PC-3 (cell line): ENCODE results near the gene KRT33A. TPM values are rescaled to one million over a fixed set of nuclear protein-coding genes. Genes with fewer than 3 reads are reported as not detected.
"Not testable (repeated sequence)": the region's sequence is repeated elsewhere in the genome, so short reads cannot be mapped to it uniquely, and the experiment has no call there.

Source experiments
- ATAC-seq: fragments of 200-7000 bp; cut with Tn5 transposase; 2 replicates; pipeline ENCODE4 v1.9.1; 2020; ENCODE audit warnings: mild to moderate bottlenecking, moderate library complexity
- BruUV-seq: library from RNA; stranded (reverse); fragments of 400-500 nt; replicated peaks from 2 replicates; lab custom pipeline; 2021; lab: Mats Ljungman, UMichigan
- CTCF ChIA-PET: fragments of 300-600 bp; sonication (Branson Sonifier 250); formaldehyde crosslinking; loops from one replicate; lab custom pipeline; 2022; ENCODE audit warnings: antibody characterized with exemption; lab: Charles Lee
- POLR2A ChIA-PET: fragments of 300-600 bp; sonication (Branson Sonifier 250); formaldehyde crosslinking; loops from one replicate; lab custom pipeline; 2022; ENCODE audit warnings: antibody characterized with exemption; ENCODE audit not compliant: unreplicated experiment; lab: Charles Lee
- DNase-seq: peaks from one replicate; pipeline ENCODE4 v3.0.0-alpha.2; 2015
- H2AFZ ChIP-seq: fragments of 300-600 bp; sonication (generic); 2 replicates; pipeline ENCODE4 v1.6.0; 2016; ENCODE audit warnings: antibody characterized with exemption, low read length
- H3F3A ChIP-seq: fragments of 300-600 bp; sonication (generic); one replicate; pipeline ENCODE4 v1.6.0; 2017; ENCODE audit warnings: antibody characterized with exemption, low read length, control low read depth, mild to moderate bottlenecking; ENCODE audit not compliant: unreplicated experiment
- H3K27ac ChIP-seq: fragments of 300-600 bp; sonication (generic); 2 replicates; pipeline ENCODE4 v1.5.1; 2016; ENCODE audit warnings: mild to moderate bottlenecking, low read length
- H3K27me3 ChIP-seq: fragments of 300-600 bp; sonication (generic); 2 replicates; pipeline ENCODE4 v1.6.1; 2016; ENCODE audit warnings: low read length, mixed read lengths
- H3K36me3 ChIP-seq: fragments of 300-600 bp; sonication (generic); 2 replicates; pipeline ENCODE4 v1.6.1; 2016; ENCODE audit warnings: low read depth, mixed run types, low read length, mixed read lengths
- H3K4me1 ChIP-seq: fragments of 300-600 bp; sonication (generic); 2 replicates; pipeline ENCODE4 v1.5.1; 2016; ENCODE audit warnings: low read length; ENCODE audit not compliant: insufficient read depth
- H3K4me2 ChIP-seq: fragments of 300-600 bp; sonication (generic); 2 replicates; pipeline ENCODE4 v1.6.0; 2016; ENCODE audit warnings: low read length
- H3K4me3 ChIP-seq: fragments of 300-600 bp; sonication (generic); 2 replicates; pipeline ENCODE4 v1.5.1; 2016; ENCODE audit warnings: mild to moderate bottlenecking, low read length, mixed read lengths
- H3K79me2 ChIP-seq: fragments of 300-600 bp; sonication (generic); 2 replicates; pipeline ENCODE4 v1.6.1; 2017; ENCODE audit warnings: low read length, mixed read lengths
- H3K9ac ChIP-seq: fragments of 300-600 bp; sonication (generic); 2 replicates; pipeline ENCODE4 v1.6.0; 2016; ENCODE audit warnings: mild to moderate bottlenecking, low read length
- H3K9me2 ChIP-seq: fragments of 300-600 bp; sonication (generic); replicated peaks from 2 replicates; pipeline ENCODE4 v1.6.1; 2016; ENCODE audit warnings: mixed run types, low read length, mixed read lengths
- H3K9me3 ChIP-seq: fragments of 300-600 bp; sonication (generic); 2 replicates; pipeline ENCODE4 v1.6.1; 2016; ENCODE audit warnings: low read length, mixed read lengths
- H4K20me1 ChIP-seq: fragments of 300-600 bp; sonication (generic); 2 replicates; pipeline ENCODE4 v1.6.1; 2016; ENCODE audit warnings: low read length, mixed read lengths
- CTCF ChIP-seq: fragments of 300-600 bp; sonication (generic); conservative IDR thresholded peaks from 2 replicates; pipeline ENCODE4 v1.5.1; 2017; ENCODE audit warnings: antibody characterized with exemption, low read depth, mild to moderate bottlenecking, low read length
- EZH2 ChIP-seq: fragments of 300-600 bp; sonication (generic); IDR thresholded peaks from one replicate; pipeline ENCODE4 v1.6.1; 2017; ENCODE audit warnings: antibody characterized with exemption, mild to moderate bottlenecking, low read length; ENCODE audit not compliant: unreplicated experiment
- EZH2phosphoT487 ChIP-seq: fragments of 300-600 bp; sonication (generic); IDR thresholded peaks from 2 replicates; pipeline ENCODE4 v1.6.1; 2018; ENCODE audit warnings: mild to moderate bottlenecking, antibody characterized with exemption, low read length, borderline replicate concordance
- intact Hi-C: fragments of 100-400 bp; cut with micrococcal nuclease; formaldehyde crosslinking; loops from 2 replicates; pipeline ENCODE4 v1.9.0; 2023
- total RNA-seq: library from RNA; depleted of rRNA; stranded (reverse); fragments of >200 nt; gene quantifications from 2 replicates; pipeline ENCODE4 v1.2.3, GENCODE V29; 2014

Gene KRT33A
- total RNA-seq, 1 experiment from 2014 or later: not detected

- Histone ChIP-seq H3K9ac (no peak overlapping the region), H3K9me2 (no peaks in the 10 kb centered on the region), H3K9me3 (no peaks in the 10 kb centered on the region), H2AFZ (no peak overlapping the region), H3K4me3 (no peak overlapping the region), H3K36me3 (no peaks in the 10 kb centered on the region), H3K4me2 (no peak overlapping the region), H3K27ac (no peak overlapping the region), H3K79me2 (no peaks in the 10 kb centered on the region), H3K4me1 (no peaks in the 10 kb centered on the region), H3F3A (no peaks in the 10 kb centered on the region), H3K27me3 (no peaks in the 10 kb centered on the region), H4K20me1 (no peaks in the 10 kb centered on the region)
- DNase-seq (no peak), ATAC-seq (no peak)
- intact Hi-C loops: no loop called here
- TF ChIP-seq CTCF (no peak), EZH2 (no peak), EZH2phosphoT487 (no peak)
- ChIA-PET CTCF (no interaction called here), POLR2A (no interaction called here)
- BruUV-seq: no TSS peak
Measured at GRCh38 chr17:41347869-41348760, 2.5 kb downstream of the KRT33A start.

GRCh38 chr17:41346421-41346820, 4.2 kb downstream of the KRT33A start:
- H3K4me2 ChIP-seq, intact Hi-C loops, CTCF ChIA-PET, H3K9me2 ChIP-seq, H3K4me1 ChIP-seq, H3K36me3 ChIP-seq, BruUV-seq, H3F3A ChIP-seq, H3K27ac ChIP-seq, H2AFZ ChIP-seq, POLR2A ChIA-PET, H3K9ac ChIP-seq, H4K20me1 ChIP-seq, H3K4me3 ChIP-seq, H3K9me3 ChIP-seq, DNase-seq, H3K27me3 ChIP-seq, ATAC-seq, H3K79me2 ChIP-seq: not testable (repeated sequence)

GRCh38 chr17:41345992-41346391, 4.6 kb downstream of the KRT33A start:
- H3K36me3 ChIP-seq: no peaks in the 10 kb centered on the region
- no peaks in the 10 kb centered on the region for H3K27me3 ChIP-seq
- no peaks in the 10 kb centered on the region for H4K20me1 ChIP-seq
- CTCF ChIA-PET: no interaction called here
- ATAC-seq: no peak
- no peaks in the 10 kb centered on the region for H3K9me3 ChIP-seq
- TF ChIP-seq EZH2 (no peak), EZH2phosphoT487 (no peak), CTCF (no peak)
- no peaks in the 10 kb centered on the region for H3K79me2 ChIP-seq
- H3K4me2 ChIP-seq: no peak overlapping the region
- no peaks in the 10 kb centered on the region for H3K4me1 ChIP-seq
- no peak overlapping the region for H3K27ac ChIP-seq
- intact Hi-C loops: no loop called here
- no TSS peak for BruUV-seq
- no peak overlapping the region for H3K4me3 ChIP-seq
- H3K9ac ChIP-seq: no peak overlapping the region
- no peak overlapping the region for H2AFZ ChIP-seq
- no peaks in the 10 kb centered on the region for H3K9me2 ChIP-seq
- POLR2A ChIA-PET: no interaction called here
- no peaks in the 10 kb centered on the region for H3F3A ChIP-seq
- no peak for DNase-seq
